Measurements from ENCODE around the gene ST7.

DNA sequence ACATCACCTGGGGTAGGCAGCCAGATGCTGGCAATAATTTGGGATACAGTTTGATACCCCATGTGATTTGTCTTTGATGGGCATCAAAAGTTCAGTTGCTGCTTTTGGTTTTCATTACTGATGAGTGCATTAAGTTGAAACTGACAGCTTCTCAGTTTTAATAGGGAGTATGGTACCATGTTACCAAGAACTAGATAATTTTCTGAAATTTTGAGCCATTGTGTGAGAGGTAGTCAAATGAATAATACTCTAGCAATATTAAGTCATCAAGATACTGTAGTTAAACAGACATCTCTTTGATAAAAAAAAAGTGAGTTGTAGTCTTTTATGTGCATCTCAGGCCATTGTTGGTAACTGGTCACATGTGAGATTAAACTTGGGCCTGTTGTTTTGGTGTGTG, 71.5 kb downstream of the ST7 start:
- TF ChIP-seq RARB (CRISPR knock-in tag; IDR thresholded peaks at IDR 0.05) (no peak), ARNTL (CRISPR knock-in tag; IDR thresholded peaks at IDR 0.05; ENCODE audit: borderline replicate concordance, low read depth) (no peak), ZNF70 (CRISPR knock-in tag; IDR thresholded peaks at IDR 0.05) (no peak), CSDC2 (CRISPR knock-in tag; IDR thresholded peaks at IDR 0.05) (no peak), TCF4 (CRISPR knock-in tag; IDR thresholded peaks at IDR 0.05; ENCODE audit: borderline replicate concordance) (no peak), ZFP30 (CRISPR knock-in tag; IDR thresholded peaks at IDR 0.05) (no peak), TOX (CRISPR knock-in tag; IDR thresholded peaks at IDR 0.05; ENCODE audit: borderline replicate concordance) (no peak), ZC3H10 (CRISPR knock-in tag; IDR thresholded peaks at IDR 0.05) (no peak), PPARA (CRISPR knock-in tag; IDR thresholded peaks at IDR 0.05; ENCODE audit: borderline replicate concordance) (no peak)
- TF ChIP-seq, protein P1, sequence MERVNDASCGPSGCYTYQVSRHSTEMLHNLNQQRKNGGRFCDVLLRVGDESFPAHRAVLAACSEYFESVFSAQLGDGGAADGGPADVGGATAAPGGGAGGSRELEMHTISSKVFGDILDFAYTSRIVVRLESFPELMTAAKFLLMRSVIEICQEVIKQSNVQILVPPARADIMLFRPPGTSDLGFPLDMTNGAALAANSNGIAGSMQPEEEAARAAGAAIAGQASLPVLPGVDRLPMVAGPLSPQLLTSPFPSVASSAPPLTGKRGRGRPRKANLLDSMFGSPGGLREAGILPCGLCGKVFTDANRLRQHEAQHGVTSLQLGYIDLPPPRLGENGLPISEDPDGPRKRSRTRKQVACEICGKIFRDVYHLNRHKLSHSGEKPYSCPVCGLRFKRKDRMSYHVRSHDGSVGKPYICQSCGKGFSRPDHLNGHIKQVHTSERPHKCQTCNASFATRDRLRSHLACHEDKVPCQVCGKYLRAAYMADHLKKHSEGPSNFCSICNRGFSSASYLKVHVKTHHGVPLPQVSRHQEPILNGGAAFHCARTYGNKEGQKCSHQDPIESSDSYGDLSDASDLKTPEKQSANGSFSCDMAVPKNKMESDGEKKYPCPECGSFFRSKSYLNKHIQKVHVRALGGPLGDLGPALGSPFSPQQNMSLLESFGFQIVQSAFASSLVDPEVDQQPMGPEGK (CRISPR knock-in tag; IDR thresholded peaks at IDR 0.05; ENCODE audit: borderline replicate concordance), result no peak
- TF ChIP-seq, protein P2, sequence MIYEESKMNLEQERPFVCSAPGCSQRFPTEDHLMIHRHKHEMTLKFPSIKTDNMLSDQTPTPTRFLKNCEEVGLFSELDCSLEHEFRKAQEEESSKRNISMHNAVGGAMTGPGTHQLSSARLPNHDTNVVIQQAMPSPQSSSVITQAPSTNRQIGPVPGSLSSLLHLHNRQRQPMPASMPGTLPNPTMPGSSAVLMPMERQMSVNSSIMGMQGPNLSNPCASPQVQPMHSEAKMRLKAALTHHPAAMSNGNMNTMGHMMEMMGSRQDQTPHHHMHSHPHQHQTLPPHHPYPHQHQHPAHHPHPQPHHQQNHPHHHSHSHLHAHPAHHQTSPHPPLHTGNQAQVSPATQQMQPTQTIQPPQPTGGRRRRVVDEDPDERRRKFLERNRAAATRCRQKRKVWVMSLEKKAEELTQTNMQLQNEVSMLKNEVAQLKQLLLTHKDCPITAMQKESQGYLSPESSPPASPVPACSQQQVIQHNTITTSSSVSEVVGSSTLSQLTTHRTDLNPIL (CRISPR knock-in tag; IDR thresholded peaks at IDR 0.05; ENCODE audit: low read depth), result no peak
- TF ChIP-seq, protein P3, sequence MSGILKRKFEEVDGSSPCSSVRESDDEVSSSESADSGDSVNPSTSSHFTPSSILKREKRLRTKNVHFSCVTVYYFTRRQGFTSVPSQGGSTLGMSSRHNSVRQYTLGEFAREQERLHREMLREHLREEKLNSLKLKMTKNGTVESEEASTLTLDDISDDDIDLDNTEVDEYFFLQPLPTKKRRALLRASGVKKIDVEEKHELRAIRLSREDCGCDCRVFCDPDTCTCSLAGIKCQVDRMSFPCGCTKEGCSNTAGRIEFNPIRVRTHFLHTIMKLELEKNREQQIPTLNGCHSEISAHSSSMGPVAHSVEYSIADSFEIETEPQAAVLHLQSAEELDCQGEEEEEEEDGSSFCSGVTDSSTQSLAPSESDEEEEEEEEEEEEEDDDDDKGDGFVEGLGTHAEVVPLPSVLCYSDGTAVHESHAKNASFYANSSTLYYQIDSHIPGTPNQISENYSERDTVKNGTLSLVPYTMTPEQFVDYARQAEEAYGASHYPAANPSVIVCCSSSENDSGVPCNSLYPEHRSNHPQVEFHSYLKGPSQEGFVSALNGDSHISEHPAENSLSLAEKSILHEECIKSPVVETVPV (CRISPR knock-in tag; IDR thresholded peaks at IDR 0.05), result no peak
- TF ChIP-seq, protein P4, sequence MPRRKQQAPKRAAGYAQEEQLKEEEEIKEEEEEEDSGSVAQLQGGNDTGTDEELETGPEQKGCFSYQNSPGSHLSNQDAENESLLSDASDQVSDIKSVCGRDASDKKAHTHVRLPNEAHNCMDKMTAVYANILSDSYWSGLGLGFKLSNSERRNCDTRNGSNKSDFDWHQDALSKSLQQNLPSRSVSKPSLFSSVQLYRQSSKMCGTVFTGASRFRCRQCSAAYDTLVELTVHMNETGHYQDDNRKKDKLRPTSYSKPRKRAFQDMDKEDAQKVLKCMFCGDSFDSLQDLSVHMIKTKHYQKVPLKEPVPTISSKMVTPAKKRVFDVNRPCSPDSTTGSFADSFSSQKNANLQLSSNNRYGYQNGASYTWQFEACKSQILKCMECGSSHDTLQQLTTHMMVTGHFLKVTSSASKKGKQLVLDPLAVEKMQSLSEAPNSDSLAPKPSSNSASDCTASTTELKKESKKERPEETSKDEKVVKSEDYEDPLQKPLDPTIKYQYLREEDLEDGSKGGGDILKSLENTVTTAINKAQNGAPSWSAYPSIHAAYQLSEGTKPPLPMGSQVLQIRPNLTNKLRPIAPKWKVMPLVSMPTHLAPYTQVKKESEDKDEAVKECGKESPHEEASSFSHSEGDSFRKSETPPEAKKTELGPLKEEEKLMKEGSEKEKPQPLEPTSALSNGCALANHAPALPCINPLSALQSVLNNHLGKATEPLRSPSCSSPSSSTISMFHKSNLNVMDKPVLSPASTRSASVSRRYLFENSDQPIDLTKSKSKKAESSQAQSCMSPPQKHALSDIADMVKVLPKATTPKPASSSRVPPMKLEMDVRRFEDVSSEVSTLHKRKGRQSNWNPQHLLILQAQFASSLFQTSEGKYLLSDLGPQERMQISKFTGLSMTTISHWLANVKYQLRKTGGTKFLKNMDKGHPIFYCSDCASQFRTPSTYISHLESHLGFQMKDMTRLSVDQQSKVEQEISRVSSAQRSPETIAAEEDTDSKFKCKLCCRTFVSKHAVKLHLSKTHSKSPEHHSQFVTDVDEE (CRISPR knock-in tag; IDR thresholded peaks at IDR 0.05), result no peak
- TF ChIP-seq, protein P5, sequence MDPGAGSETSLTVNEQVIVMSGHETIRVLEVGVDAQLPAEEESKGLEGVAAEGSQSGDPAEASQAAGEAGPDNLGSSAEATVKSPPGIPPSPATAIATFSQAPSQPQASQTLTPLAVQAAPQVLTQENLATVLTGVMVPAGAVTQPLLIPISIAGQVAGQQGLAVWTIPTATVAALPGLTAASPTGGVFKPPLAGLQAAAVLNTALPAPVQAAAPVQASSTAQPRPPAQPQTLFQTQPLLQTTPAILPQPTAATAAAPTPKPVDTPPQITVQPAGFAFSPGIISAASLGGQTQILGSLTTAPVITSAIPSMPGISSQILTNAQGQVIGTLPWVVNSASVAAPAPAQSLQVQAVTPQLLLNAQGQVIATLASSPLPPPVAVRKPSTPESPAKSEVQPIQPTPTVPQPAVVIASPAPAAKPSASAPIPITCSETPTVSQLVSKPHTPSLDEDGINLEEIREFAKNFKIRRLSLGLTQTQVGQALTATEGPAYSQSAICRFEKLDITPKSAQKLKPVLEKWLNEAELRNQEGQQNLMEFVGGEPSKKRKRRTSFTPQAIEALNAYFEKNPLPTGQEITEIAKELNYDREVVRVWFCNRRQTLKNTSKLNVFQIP (CRISPR knock-in tag; IDR thresholded peaks at IDR 0.05; ENCODE audit: borderline replicate concordance, low read depth), result no peak

All from SK-N-SH treated with all-trans-retinoic acid at 6 μM for 48 hours (cell line).